Measurements from ENCODE around the gene WFS1. TPM values are rescaled to one million over a fixed set of nuclear protein-coding genes. Genes with fewer than 3 reads are reported as not detected.

Gene WFS1
- total and polyA plus RNA-seq, 2 donors (not counting 3 experiments of a cell fraction or from before 2014, with no cell fraction given) = 48.2 to 70.0 TPM

DNA sequence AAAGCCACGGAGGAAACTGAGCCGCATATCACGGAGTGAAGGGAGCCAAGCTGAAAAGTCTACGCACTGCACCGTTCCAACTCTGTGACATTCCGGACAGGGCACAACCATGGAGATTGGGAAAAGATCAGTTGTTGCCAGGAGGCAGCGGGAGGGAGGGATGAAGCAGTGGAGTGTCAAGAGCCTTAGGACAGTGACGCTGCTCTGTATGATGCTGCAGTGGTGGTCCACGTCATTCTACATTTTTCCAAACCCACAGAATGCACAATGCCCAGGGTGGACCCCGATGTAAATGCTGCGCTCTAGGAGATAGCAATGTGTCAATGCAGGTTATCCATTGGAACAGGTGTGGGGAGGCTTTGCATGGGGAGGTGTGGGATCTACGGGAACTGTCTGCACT, 7.5 kb upstream of the WFS1 start:
- ChIA-PET POLR2A (no interaction called here), CTCF (interaction anchor here (8.2 to 15.3 kb wide), 2 partner anchors 12 to 67 kb away, joined by 151 to 623 read pairs; no protein-coding TSS in a partner anchor)

DNA sequence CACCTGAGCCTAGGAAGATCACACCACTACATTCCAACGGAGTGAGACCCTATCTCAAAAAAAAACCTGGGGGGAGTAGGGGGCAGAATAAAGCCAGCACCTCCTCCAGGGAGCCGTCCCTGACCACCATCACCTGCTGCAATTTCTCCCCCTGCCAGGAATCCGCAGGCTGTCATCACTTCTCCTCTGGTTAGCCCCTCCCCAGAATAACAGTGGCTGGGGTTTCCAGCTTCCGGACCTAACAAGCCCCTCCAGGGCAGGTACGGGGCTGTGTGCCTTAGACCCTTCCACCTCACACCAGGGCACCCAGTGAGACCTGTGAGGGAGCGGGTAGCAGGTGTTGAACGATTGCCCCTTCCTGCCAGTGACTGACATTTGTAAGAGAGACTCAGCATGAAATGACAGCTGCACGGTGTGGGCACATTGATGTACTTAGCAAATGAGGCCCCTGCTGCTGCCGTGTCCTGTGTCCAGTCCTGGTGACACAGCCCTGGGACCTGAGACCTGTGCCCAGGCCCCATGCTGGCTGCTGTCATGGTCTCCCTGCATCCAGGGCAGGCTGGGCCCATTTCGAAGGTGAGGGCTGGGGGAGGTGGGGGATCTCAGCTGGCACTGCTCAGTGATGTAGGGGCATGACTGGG, 6.7 kb upstream of the WFS1 start:
- Histone ChIP-seq H3K9ac (replicated peaks; ENCODE audit: extremely low read depth, insufficient read depth, low read length) (no peak overlapping the region), H2AFZ (ENCODE audit: low read depth, low read length) (no peak overlapping the region), H3K27me3 (ENCODE audit: control insufficient read depth in 2 of 2, insufficient read depth in 2 of 2, low read length in 2 of 2) (peaks cover 7 to 9% of the 10 kb centered on the region in 2 experiments), H3K4me3 (replicated peaks in 1 of 3; ENCODE audit: insufficient read depth in 1 of 3, low read depth in 1 of 3, low read length in 3 of 3) (no peak overlapping the region), H3K36me3 (ENCODE audit: control insufficient read depth in 2 of 2, extremely low read depth in 1 of 2, insufficient read depth in 2 of 2, low read length in 2 of 2) (no peaks in the 10 kb centered on the region), H3K79me2 (ENCODE audit: control insufficient read depth, insufficient read depth, low read length) (no peaks in the 10 kb centered on the region), H4K20me1 (replicated peaks; ENCODE audit: control insufficient read depth, extremely low read depth, insufficient read depth, low read length) (no peaks in the 10 kb centered on the region), H3K4me2 (ENCODE audit: insufficient read depth, low read length) (no peak overlapping the region), H3K27ac (ENCODE audit: insufficient read depth, low read depth, low read length) (no peak overlapping the region), H3K9me1 (replicated peaks; ENCODE audit: control insufficient read depth, extremely low read depth, insufficient read depth, low read length) (no peaks in the 10 kb centered on the region), H3K4me1 (ENCODE audit: control insufficient read depth, extremely low read depth, insufficient read depth, low read length) (no peaks in the 10 kb centered on the region), H3K9me3 (replicated peaks; ENCODE audit: control insufficient read depth, insufficient read depth, low read length) (no peaks in the 10 kb centered on the region)
- POLR2A ChIA-PET = no interaction called here
- TF ChIP-seq, protein P1, sequence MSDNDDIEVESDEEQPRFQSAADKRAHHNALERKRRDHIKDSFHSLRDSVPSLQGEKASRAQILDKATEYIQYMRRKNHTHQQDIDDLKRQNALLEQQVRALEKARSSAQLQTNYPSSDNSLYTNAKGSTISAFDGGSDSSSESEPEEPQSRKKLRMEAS (IDR thresholded peaks at IDR 0.05; ENCODE audit: insufficient read depth, insufficient read length) = no peak
- TF ChIP-seq POLR2A (IDR thresholded peaks at IDR 0.05; ENCODE audit: low read depth, low read length) (no peak), MYC (IDR thresholded peaks at IDR 0.05; ENCODE audit: low read depth, low read length) (no peak)
- no peak for FAIRE-seq
- no peak for DNase-seq (ENCODE audit: low read depth, low spot score)
- intact Hi-C loops (cut with micrococcal nuclease) = no loop called here
- BruUV-seq (replicated peaks) = no TSS peak
- dilution Hi-C loops (cut with MboI; ENCODE audit: extremely low pct_ligation_motif_present, low sequenced_read_pairs) = no loop called here
- CTCF ChIA-PET = interaction anchor here (1.5 to 15.3 kb wide), 3 partner anchors 10 to 66 kb away, joined by 5 to 623 read pairs (median 151); no protein-coding TSS in a partner anchor

More for the DNA sequence above, 7.5 kb upstream of the WFS1 start:
- DNase-seq (ENCODE audit: low read depth, low spot score) (no peak), FAIRE-seq (no peak)
- peaks cover 3 to 5% of the 10 kb centered on the region in 2 experiments for H3K27me3 ChIP-seq (ENCODE audit: control insufficient read depth in 2 of 2, insufficient read depth in 2 of 2, low read length in 2 of 2)
- H3K4me2 ChIP-seq (ENCODE audit: insufficient read depth, low read length) = no peak overlapping the region
- H3K9ac ChIP-seq (replicated peaks; ENCODE audit: extremely low read depth, insufficient read depth, low read length) = no peak overlapping the region
- dilution Hi-C loops (cut with MboI; ENCODE audit: extremely low pct_ligation_motif_present, low sequenced_read_pairs) (no loop called here), intact Hi-C loops (cut with micrococcal nuclease) (no loop called here)
- no peaks in the 10 kb centered on the region for H3K9me3 ChIP-seq (replicated peaks; ENCODE audit: control insufficient read depth, insufficient read depth, low read length)
- BruUV-seq (replicated peaks) = no TSS peak
- no peaks in the 10 kb centered on the region for H3K36me3 ChIP-seq (ENCODE audit: control insufficient read depth in 2 of 2, extremely low read depth in 1 of 2, insufficient read depth in 2 of 2, low read length in 2 of 2)
- no peaks in the 10 kb centered on the region for H4K20me1 ChIP-seq (replicated peaks; ENCODE audit: control insufficient read depth, extremely low read depth, insufficient read depth, low read length)
- no peaks in the 10 kb centered on the region for H3K4me1 ChIP-seq (ENCODE audit: control insufficient read depth, extremely low read depth, insufficient read depth, low read length)
- no peaks in the 10 kb centered on the region for H3K79me2 ChIP-seq (ENCODE audit: control insufficient read depth, insufficient read depth, low read length)
- no peak overlapping the region for H3K27ac ChIP-seq (ENCODE audit: insufficient read depth, low read depth, low read length)
- H2AFZ ChIP-seq (ENCODE audit: low read depth, low read length) = no peak overlapping the region
- H3K9me1 ChIP-seq (replicated peaks; ENCODE audit: control insufficient read depth, extremely low read depth, insufficient read depth, low read length) = no peaks in the 10 kb centered on the region
- H3K4me3 ChIP-seq (replicated peaks in 1 of 3; ENCODE audit: insufficient read depth in 1 of 3, low read depth in 1 of 3, low read length in 3 of 3) = no peak overlapping the region
- no peak for TF ChIP-seq POLR2A (IDR thresholded peaks at IDR 0.05; ENCODE audit: low read depth, low read length)
- TF ChIP-seq FOS (IDR thresholded peaks at IDR 0.05; ENCODE audit: borderline replicate concordance, insufficient read depth, low read length) = no peak
- TF ChIP-seq, protein P2, sequence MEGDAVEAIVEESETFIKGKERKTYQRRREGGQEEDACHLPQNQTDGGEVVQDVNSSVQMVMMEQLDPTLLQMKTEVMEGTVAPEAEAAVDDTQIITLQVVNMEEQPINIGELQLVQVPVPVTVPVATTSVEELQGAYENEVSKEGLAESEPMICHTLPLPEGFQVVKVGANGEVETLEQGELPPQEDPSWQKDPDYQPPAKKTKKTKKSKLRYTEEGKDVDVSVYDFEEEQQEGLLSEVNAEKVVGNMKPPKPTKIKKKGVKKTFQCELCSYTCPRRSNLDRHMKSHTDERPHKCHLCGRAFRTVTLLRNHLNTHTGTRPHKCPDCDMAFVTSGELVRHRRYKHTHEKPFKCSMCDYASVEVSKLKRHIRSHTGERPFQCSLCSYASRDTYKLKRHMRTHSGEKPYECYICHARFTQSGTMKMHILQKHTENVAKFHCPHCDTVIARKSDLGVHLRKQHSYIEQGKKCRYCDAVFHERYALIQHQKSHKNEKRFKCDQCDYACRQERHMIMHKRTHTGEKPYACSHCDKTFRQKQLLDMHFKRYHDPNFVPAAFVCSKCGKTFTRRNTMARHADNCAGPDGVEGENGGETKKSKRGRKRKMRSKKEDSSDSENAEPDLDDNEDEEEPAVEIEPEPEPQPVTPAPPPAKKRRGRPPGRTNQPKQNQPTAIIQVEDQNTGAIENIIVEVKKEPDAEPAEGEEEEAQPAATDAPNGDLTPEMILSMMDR (IDR thresholded peaks at IDR 0.05; ENCODE audit: extremely low read depth in 1 of 2, insufficient read depth in 1 of 2, low read depth in 1 of 2, low read length in 2 of 2) = no peak
